Esophagus squamous epithelium (tissue), 5 donors: Measurements from ENCODE around the gene LIF. TPM values are rescaled to one million over a fixed set of nuclear protein-coding genes. Genes with fewer than 3 reads are reported as not detected.

Experiments
- DNase-seq: peaks from one replicate; lab custom pipeline; 2025; lab: John Stamatoyannopoulos, UW
- H3K27ac ChIP-seq, 4 donors: fragments of 200-600 bp; sonication (generic); one replicate each; pipeline ENCODE4 v1.5.1; 2016 to 2019; ENCODE audit warnings: mild to moderate bottlenecking in 1 of 4
- H3K27me3 ChIP-seq, 4 donors: fragments of 200-600 bp; sonication (generic); 1 replicate in 3 of 4; 2 replicates in 1 of 4; pipeline versions ENCODE4 v1.5.1 to v1.6.0; 2017 to 2021; ENCODE audit warnings: antibody characterized with exemption in 1 of 4
- H3K36me3 ChIP-seq, 3 donors: fragments of 200-600 bp; sonication (generic); one replicate each; pipeline ENCODE4 v1.5.1; 2016 to 2019
- H3K4me1 ChIP-seq, 3 donors: fragments of 200-600 bp; sonication (generic); one replicate each; pipeline ENCODE4 v1.5.1; 2017 to 2019
- H3K4me3 ChIP-seq, 4 donors: fragments of 200-600 bp; sonication (generic); 1 replicate in 3 of 4; 2 replicates in 1 of 4; pipeline ENCODE4 v1.5.1; 2016 to 2019; ENCODE audit warnings: mild to moderate bottlenecking in 2 of 4, moderate library complexity in 1 of 4
- H3K9me3 ChIP-seq, 3 donors: fragments of 200-600 bp; sonication (generic); one replicate each; pipeline ENCODE4 v1.5.1; 2016 to 2019
- POLR2A ChIP-seq, 4 donors: fragments of 450-650 bp; IDR thresholded peaks; one replicate each; pipeline ENCODE4 v1.6.1; 2017; ENCODE audit warnings: antibody characterized with exemption in 4 of 4, mild to moderate bottlenecking in 4 of 4, moderate library complexity in 3 of 4
- WGBS, 2 donors: methylation state at CpG; one replicate each; pipeline ENCODE4 v1.1.5; 2018; 5-methylcytosine and 5-hydroxymethylcytosine counted together
- intact Hi-C: fragments of 100-400 bp; cut with DNase I; formaldehyde crosslinking; loops from one replicate; pipeline ENCODE4 v1.15.0; 2022
- total RNA-seq, 4 donors: library from RNA; depleted of rRNA; stranded (reverse); fragments of >200 nt; gene quantifications; one replicate each; pipeline ENCODE4 v1.1.0, GENCODE V29; 2016
- TF ChIP-seq, protein P1 (sequence below), 6 experiments: fragments of 450-650 bp in 4 of 6; fragments of 200-600 bp in 2 of 6; sonication (generic) in 2 of 6; IDR thresholded peaks; one replicate each; pipeline ENCODE4 v1.5.1; 2016 to 2019; ENCODE audit warnings: antibody characterized with exemption in 6 of 6, mild to moderate bottlenecking in 4 of 6, moderate library complexity in 4 of 6
- donor health status: DM: yes; HTN: yes; CAD: no.

LIF gene
- total RNA-seq, 4 donors from 2014 or later, result 0.08 to 0.76 (median 0.10) TPM

DNA sequence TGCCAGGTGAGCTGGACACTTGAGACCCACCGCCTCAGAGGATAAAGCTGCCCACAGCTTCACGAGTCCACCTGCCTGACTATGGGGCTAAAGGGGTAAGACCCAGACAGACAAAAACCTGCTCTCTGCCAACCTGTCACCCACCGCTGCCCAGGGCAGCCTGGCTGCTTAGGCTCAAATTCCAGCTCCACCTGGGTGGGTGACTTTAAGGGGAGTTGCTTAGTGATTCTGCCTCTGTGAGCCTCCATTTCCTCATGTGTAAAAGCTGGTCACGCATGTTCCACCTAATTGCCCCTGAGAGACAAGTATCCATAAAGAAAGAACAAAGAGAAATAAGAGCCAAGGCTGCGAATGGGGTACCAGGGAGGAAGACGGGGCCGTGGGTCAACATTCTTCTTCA, 46.5 kb upstream of the LIF start:
- Histone ChIP-seq H3K27me3 (no peaks in the 10 kb centered on the region), H3K36me3 (peaks cover 34 to 66% (median 38%) of the 10 kb centered on the region in 3 donors), H3K4me3 (no peak overlapping the region), H3K4me1 (peaks cover 66 to 93% (median 71%) of the 10 kb centered on the region in 3 donors), H3K9me3 (no peaks in the 10 kb centered on the region), H3K27ac (peak overlapping the region; percentile 96 to 99 (median 97))
- intact Hi-C loops, result no loop called here
- 59 to 88% methylated on average over 1 to 6 of the region's 7 CpGs for WGBS, 2 donors
- TF ChIP-seq POLR2A (IDR thresholded peaks at IDR 0.05), result no peak
- TF ChIP-seq, protein P1, sequence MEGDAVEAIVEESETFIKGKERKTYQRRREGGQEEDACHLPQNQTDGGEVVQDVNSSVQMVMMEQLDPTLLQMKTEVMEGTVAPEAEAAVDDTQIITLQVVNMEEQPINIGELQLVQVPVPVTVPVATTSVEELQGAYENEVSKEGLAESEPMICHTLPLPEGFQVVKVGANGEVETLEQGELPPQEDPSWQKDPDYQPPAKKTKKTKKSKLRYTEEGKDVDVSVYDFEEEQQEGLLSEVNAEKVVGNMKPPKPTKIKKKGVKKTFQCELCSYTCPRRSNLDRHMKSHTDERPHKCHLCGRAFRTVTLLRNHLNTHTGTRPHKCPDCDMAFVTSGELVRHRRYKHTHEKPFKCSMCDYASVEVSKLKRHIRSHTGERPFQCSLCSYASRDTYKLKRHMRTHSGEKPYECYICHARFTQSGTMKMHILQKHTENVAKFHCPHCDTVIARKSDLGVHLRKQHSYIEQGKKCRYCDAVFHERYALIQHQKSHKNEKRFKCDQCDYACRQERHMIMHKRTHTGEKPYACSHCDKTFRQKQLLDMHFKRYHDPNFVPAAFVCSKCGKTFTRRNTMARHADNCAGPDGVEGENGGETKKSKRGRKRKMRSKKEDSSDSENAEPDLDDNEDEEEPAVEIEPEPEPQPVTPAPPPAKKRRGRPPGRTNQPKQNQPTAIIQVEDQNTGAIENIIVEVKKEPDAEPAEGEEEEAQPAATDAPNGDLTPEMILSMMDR (IDR thresholded peaks at IDR 0.05), result no peak
- no peak for DNase-seq

DNA sequence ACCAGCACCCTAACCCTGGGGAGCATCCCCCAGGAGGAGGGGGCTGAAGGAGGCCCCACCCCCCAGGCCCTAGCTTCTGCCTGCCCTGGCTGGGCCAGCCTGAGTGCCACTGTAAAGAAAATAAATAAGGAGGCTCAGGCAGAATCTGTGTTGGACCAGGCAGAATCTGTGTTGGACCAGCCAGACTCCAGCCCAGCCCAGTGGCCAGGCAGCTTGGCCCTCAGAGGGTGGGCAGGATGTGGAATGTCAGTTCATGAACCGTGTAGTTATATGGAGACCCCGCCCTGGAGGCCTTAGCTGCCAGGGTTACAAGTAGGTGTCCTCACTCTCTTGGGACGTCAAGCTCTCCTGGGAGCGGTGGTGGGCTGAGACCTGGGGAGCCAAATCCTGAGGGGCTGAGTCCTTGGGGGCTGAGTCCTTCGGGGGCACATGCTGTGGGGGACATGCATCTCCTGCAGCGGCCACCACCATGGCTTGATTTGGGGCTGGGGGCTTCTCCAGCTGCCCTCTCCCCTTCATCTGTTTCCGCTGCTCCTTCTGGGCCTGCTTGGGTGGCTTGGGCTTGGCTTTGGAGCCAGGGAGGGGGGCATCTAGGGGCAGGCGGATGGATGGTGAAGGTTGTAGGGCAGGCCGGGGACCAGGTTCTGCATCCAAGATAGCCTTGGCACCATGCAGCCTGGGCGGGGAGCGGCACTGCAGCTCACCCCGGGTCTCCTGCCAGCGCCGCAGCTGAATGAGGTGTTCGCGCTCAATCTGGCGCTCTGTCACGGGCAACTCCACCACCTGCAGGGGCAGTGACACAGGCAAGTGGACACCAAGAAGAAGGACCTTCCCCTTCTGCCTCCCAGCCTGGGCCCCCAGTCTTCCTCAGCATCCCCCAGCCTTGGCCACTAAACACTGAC, 45.8 kb upstream of the LIF start:
- Histone ChIP-seq H3K36me3 (peaks cover 34 to 59% (median 35%) of the 10 kb centered on the region in 3 donors), H3K4me1 (peaks cover 65 to 93% (median 66%) of the 10 kb centered on the region in 3 donors)

DNA sequence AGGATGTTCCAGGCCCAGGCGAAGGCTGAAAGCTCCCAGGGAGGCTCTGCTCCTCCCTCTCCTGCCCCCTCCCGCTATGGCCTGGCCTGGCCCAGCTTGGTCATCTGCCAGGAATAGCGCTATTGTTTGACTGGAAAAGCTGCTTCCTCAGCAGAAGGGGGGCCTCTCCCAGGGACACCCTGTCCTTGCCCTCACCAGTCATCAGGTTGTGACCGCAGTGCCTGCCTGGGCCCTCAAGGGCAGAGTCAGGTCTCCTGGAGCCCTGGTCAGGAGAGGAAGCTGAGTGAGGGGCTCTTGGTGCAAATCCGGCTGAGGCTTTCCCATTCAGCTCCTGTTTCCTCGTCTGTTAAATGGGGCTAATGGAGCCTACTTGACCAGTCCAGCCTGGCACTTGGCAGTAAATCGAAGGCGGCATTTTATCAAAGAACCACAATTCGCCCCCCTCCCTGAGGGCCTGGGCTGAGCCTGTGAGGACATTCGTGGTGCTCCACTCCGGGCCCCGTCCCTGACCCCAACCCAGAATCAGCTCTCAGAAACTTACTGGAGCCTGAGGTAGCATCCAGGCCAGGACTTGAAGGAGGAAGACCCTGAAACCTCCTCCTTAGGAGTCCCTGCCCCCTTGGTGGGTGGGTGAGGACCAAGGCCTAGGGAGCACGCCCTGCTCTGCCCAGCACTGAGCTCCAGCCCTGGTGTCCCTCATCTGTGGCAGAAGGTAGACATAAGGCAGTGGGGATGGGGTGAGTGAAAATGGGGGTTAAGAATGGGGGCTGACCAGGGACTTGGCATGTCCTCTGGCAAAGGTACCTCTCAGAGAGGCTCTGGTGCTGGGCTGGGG, 44.7 kb upstream of the LIF start:
- no peak overlapping the region for H3K4me3 ChIP-seq
- no peak for DNase-seq
- peaks cover 28 to 59% (median 32%) of the 10 kb centered on the region in 3 donors for H3K36me3 ChIP-seq
- no peaks in the 10 kb centered on the region for H3K27me3 ChIP-seq
- 31 to 62% methylated on average over 3 to 5 of the region's 13 CpGs for WGBS, 2 donors
- TF ChIP-seq POLR2A (IDR thresholded peaks at IDR 0.05), result no peak
- TF ChIP-seq, protein P1 (IDR thresholded peaks at IDR 0.05), result peak in 3 of 6 experiments; percentile 1 to 14 (median 11)
- H3K9me3 ChIP-seq, result no peaks in the 10 kb centered on the region
- H3K4me1 ChIP-seq, result peaks cover 56 to 93% (median 60%) of the 10 kb centered on the region in 3 donors
- intact Hi-C loops, result no loop called here
- peak overlapping the region; percentile 96 to 99 (median 97) for H3K27ac ChIP-seq

More for the DNA sequence above, 45.8 kb upstream of the LIF start:
- WGBS, 2 donors, result 20 to 83% methylated on average over 2 to 8 of the region's 18 CpGs
- Histone ChIP-seq H3K27me3 (no peaks in the 10 kb centered on the region), H3K27ac (peak overlapping the region; percentile 96 to 99 (median 97)), H3K9me3 (no peaks in the 10 kb centered on the region), H3K4me3 (no peak overlapping the region)
- no peak for DNase-seq
- intact Hi-C loops, result no loop called here
- no peak for TF ChIP-seq POLR2A (IDR thresholded peaks at IDR 0.05)
- TF ChIP-seq, protein P1 (IDR thresholded peaks at IDR 0.05), result no peak

DNA sequence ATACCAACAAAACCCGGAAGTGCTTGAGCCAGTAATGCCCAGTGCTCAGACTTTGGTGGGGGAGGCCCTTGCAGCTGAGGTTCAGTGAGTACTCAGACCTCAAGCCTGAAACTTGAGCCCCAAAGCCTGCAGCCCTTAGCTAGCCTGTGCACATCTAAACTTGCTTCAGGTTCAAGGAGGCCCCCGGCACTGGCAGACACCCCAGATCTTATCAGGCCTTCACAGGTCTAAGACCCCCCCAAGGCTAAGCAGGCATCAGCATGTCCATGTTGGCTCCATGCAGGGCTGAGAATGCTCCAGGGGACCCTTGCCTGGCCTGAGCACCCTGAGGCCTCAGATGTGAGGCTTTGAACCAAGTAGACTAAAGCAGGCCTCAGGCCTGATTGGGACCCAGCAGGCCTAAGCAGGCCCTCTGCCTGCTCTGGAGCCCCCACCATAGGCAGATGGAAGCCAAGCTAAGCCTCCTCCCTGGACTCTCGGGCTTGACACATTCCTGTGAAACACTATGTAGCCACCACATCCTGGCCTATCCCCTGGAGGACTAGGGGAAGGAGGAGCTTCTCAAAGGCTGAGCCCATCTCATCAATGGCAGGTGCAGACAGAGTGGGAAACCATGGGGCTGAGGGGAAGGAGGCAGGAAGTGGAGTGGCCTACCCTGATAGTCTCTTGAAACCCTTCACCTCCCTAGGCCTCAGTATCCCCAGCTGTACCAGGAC, 43.9 kb upstream of the LIF start:
- WGBS, 2 donors, result 0% methylated on average over 2 of the region's 3 CpGs; no CpG with 5 or more reads in 1 of the 2 donors
- peaks cover 26 to 59% (median 30%) of the 10 kb centered on the region in 3 donors for H3K36me3 ChIP-seq
- peaks cover 54 to 89% (median 56%) of the 10 kb centered on the region in 3 donors for H3K4me1 ChIP-seq
- H3K9me3 ChIP-seq, result no peaks in the 10 kb centered on the region
- H3K27me3 ChIP-seq, result no peaks in the 10 kb centered on the region
- no peak for TF ChIP-seq POLR2A (IDR thresholded peaks at IDR 0.05)
- TF ChIP-seq, protein P1 (IDR thresholded peaks at IDR 0.05), result no peak
- DNase-seq, result no peak
- intact Hi-C loops, result no loop called here
- peak overlapping the region; percentile 96 to 99 (median 97) for H3K27ac ChIP-seq
- H3K4me3 ChIP-seq, result peak overlapping the region in 3 of 4 donors; percentile 78 to 99 (median 87)
